Measurements from ENCODE around the gene AGAP5. TPM values are rescaled to one million over a fixed set of nuclear protein-coding genes. Genes with fewer than 3 reads are reported as not detected.

AGAP5 gene
- total and polyA plus RNA-seq, 9 of the 15 experiments (the other 6 are each of a cell fraction or from before 2014, with no cell fraction given), result 0.32 to 7.5 (median 5.3) TPM

DNA sequence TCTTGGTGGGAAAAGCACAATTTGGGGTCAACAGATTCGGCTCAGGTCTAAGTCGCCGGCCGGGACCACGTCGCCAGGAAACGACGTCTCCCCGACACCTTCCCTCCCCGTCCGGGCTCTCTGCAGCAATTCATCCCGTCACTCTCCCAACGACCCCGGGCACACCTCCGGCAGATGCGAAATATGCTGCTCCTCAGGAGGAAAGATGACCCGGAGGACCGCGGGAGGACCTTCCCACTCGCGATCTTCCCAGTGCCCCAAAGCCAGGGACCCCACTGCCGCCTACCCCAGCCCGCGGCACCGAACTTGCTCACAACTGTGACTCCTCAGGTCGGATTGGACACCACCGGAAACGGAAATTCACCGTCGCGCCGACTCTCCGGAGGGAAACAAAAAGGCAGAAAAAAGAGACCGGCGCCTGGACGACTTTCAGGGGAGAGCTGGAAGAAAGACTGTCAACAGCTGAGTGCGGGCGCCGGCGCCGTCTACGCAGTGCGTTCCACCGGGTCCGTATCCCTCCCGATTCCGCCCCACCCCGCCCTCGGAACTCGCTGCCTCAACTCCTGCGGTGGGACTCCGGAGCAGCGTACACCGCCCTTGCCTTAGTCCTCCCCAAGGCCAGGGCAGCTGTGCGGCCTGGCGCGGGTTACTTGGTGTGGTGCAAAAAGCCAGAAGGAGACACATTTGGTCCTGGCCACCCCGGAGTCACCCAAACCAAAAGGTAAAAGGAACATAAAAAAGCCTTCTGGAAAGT, 32.4 kb upstream of the AGAP5 start (continued):
- TF ChIP-seq HNRNPLL (IDR thresholded peaks at IDR 0.05; ENCODE audit: low read depth, low read length, poor library complexity, severe bottlenecking), result peak; percentile 98
- TF ChIP-seq, protein P1, sequence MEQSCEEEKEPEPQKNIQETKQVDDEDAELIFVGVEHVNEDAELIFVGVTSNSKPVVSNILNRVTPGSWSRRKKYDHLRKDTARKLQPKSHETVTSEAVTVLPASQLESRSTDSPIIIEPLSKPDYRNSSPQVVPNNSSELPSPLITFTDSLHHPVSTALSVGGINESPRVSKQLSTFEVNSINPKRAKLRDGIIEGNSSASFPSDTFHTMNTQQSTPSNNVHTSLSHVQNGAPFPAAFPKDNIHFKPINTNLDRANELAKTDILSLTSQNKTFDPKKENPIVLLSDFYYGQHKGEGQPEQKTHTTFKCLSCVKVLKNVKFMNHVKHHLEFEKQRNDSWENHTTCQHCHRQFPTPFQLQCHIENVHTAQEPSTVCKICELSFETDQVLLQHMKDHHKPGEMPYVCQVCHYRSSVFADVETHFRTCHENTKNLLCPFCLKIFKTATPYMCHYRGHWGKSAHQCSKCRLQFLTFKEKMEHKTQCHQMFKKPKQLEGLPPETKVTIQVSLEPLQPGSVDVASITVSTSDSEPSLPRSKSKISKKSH (CRISPR knock-in tag; IDR thresholded peaks at IDR 0.05), result no peak
- TF ChIP-seq PRMT5 (CRISPR knock-in tag; IDR thresholded peaks at IDR 0.05), result no peak
- TF ChIP-seq, protein P2, sequence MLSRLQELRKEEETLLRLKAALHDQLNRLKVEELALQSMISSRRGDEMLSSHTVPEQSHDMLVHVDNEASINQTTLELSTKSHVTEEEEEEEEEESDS (CRISPR knock-in tag; IDR thresholded peaks at IDR 0.05), result no peak
- TF ChIP-seq, protein P3, sequence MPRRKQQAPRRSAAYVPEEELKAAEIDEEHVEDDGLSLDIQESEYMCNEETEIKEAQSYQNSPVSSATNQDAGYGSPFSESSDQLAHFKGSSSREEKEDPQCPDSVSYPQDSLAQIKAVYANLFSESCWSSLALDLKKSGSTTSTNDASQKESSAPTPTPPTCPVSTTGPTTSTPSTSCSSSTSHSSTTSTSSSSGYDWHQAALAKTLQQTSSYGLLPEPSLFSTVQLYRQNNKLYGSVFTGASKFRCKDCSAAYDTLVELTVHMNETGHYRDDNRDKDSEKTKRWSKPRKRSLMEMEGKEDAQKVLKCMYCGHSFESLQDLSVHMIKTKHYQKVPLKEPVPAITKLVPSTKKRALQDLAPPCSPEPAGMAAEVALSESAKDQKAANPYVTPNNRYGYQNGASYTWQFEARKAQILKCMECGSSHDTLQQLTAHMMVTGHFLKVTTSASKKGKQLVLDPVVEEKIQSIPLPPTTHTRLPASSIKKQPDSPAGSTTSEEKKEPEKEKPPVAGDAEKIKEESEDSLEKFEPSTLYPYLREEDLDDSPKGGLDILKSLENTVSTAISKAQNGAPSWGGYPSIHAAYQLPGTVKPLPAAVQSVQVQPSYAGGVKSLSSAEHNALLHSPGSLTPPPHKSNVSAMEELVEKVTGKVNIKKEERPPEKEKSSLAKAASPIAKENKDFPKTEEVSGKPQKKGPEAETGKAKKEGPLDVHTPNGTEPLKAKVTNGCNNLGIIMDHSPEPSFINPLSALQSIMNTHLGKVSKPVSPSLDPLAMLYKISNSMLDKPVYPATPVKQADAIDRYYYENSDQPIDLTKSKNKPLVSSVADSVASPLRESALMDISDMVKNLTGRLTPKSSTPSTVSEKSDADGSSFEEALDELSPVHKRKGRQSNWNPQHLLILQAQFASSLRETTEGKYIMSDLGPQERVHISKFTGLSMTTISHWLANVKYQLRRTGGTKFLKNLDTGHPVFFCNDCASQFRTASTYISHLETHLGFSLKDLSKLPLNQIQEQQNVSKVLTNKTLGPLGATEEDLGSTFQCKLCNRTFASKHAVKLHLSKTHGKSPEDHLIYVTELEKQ (CRISPR knock-in tag; IDR thresholded peaks at IDR 0.05), result no peak
- TF ChIP-seq, protein P4, sequence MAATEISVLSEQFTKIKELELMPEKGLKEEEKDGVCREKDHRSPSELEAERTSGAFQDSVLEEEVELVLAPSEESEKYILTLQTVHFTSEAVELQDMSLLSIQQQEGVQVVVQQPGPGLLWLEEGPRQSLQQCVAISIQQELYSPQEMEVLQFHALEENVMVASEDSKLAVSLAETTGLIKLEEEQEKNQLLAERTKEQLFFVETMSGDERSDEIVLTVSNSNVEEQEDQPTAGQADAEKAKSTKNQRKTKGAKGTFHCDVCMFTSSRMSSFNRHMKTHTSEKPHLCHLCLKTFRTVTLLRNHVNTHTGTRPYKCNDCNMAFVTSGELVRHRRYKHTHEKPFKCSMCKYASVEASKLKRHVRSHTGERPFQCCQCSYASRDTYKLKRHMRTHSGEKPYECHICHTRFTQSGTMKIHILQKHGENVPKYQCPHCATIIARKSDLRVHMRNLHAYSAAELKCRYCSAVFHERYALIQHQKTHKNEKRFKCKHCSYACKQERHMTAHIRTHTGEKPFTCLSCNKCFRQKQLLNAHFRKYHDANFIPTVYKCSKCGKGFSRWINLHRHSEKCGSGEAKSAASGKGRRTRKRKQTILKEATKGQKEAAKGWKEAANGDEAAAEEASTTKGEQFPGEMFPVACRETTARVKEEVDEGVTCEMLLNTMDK (IDR thresholded peaks at IDR 0.05; ENCODE audit: borderline replicate concordance, insufficient read depth, low read depth, low read length, poor library complexity, severe bottlenecking), result no peak
- peak; percentile 84; the same call in 1 of the 2 replicates for TF ChIP-seq THRAP3 (IDR thresholded peaks at IDR 0.05; ENCODE audit: borderline replicate concordance)
- TF ChIP-seq RCOR1 (IDR thresholded peaks at IDR 0.05; ENCODE audit: borderline replicate concordance in 1 of 2, low read depth in 2 of 2, low read length in 2 of 2), result peak in 1 of 2 experiments; percentile 11; a peak in 1 of 4 replicates
- no peak for TF ChIP-seq STAT5B (CRISPR knock-in tag; IDR thresholded peaks at IDR 0.05)
- no peak for TF ChIP-seq HSF4 (CRISPR knock-in tag; IDR thresholded peaks at IDR 0.05; ENCODE audit: borderline replicate concordance)
- peak; percentile 15; the same call in 1 of the 2 replicates for TF ChIP-seq SMC3 (conservative IDR thresholded peaks at IDR 0.05; ENCODE audit: insufficient read depth, low read depth, low read length)
- peak; percentile 69 for TF ChIP-seq FOSL1 (tag; conservative IDR thresholded peaks at IDR 0.05)
- TF ChIP-seq ZNF431 (CRISPR knock-in tag; IDR thresholded peaks at IDR 0.05), result 0 out of 2 replicates have a peak, but pooled peaks have one; percentile 43
- TF ChIP-seq ARNT (IDR thresholded peaks at IDR 0.05), result peak in 1 of 2 experiments; percentile 16; a peak in 2 of 4 replicates
- no peak for TF ChIP-seq RFX7 (CRISPR knock-in tag; IDR thresholded peaks at IDR 0.05)
- peak in 2 of 3 experiments; percentile 56 to 72 for TF ChIP-seq YY1 (IDR thresholded peaks at IDR 0.05; ENCODE audit: borderline replicate concordance in 1 of 3, control insufficient read depth in 1 of 3, extremely low read depth in 1 of 3, insufficient read depth in 3 of 3, insufficient read length in 1 of 3, insufficient replicate concordance in 2 of 3, low read depth in 1 of 3, low read length in 2 of 3)
- TF ChIP-seq L3MBTL2 (IDR thresholded peaks at IDR 0.05), result peak; percentile 35; the same call in 1 of the 2 replicates
- peak; percentile 83 for TF ChIP-seq SMAD4 (CRISPR knock-in tag; conservative IDR thresholded peaks at IDR 0.05)
- peak; percentile 86; the same call in 1 of the 2 replicates for TF ChIP-seq POLR2AphosphoS2 (IDR thresholded peaks at IDR 0.05; ENCODE audit: low read length)
